Endodermal cell (in vitro differentiated cells): ENCODE results near the gene IQCN. TPM values are rescaled to one million over a fixed set of nuclear protein-coding genes. Genes with fewer than 3 reads are reported as not detected.

Experiments used
- DNase-seq: peaks from one replicate; pipeline ENCODE4 v3.0.0-alpha.2; 2017
- H3K27ac ChIP-seq: 2 replicates; pipeline ENCODE4 v1.5.1; 2013; ENCODE audit warnings: mild to moderate bottlenecking, low read depth, low read length, moderate library complexity
- H3K27me3 ChIP-seq: 2 replicates; pipeline ENCODE4 v1.6.1; 2013; ENCODE audit warnings: mild to moderate bottlenecking, low read length, moderate library complexity; ENCODE audit not compliant: insufficient read depth, control insufficient read depth, poor library complexity, severe bottlenecking
- H3K36me3 ChIP-seq: 2 replicates; pipeline ENCODE4 v1.7.0; 2013; ENCODE audit warnings: mild to moderate bottlenecking, low read length, moderate library complexity; ENCODE audit not compliant: control insufficient read depth, insufficient read depth
- H3K4me1 ChIP-seq: one replicate; pipeline ENCODE4 v1.7.0; 2013; ENCODE audit warnings: low read length; ENCODE audit not compliant: control insufficient read depth, insufficient read depth
- H3K4me3 ChIP-seq: 2 replicates; pipeline ENCODE4 v1.5.1; 2013; ENCODE audit warnings: mild to moderate bottlenecking, low read length, moderate library complexity
- H3K9ac ChIP-seq: 2 replicates; pipeline ENCODE4 v1.6.1; 2013; ENCODE audit warnings: mild to moderate bottlenecking, low read length, moderate library complexity; ENCODE audit not compliant: poor library complexity, severe bottlenecking; ENCODE audit errors: extremely low read depth
- H3K9me3 ChIP-seq: 2 replicates; pipeline ENCODE4 v1.6.1; 2013; ENCODE audit warnings: mild to moderate bottlenecking, low read length, moderate library complexity; ENCODE audit not compliant: control insufficient read depth
- H3K27ac Mint-ChIP-seq: 2 replicates; pipeline ENCODE4 v1.8.0; 2020; ENCODE audit warnings: mixed read lengths
- H3K27me3 Mint-ChIP-seq: 2 replicates; pipeline ENCODE4 v1.8.0; 2021; ENCODE audit warnings: mild to moderate bottlenecking, mixed read lengths; ENCODE audit not compliant: insufficient read depth
- H3K36me3 Mint-ChIP-seq: 2 replicates; pipeline ENCODE4 v1.8.0; 2020; ENCODE audit warnings: low read depth, mixed read lengths
- H3K4me1 Mint-ChIP-seq: 2 replicates; pipeline ENCODE4 v1.8.0; 2020; ENCODE audit warnings: mixed read lengths
- H3K4me3 Mint-ChIP-seq: 2 replicates; pipeline ENCODE4 v1.8.0; 2020; ENCODE audit warnings: mild to moderate bottlenecking, moderate library complexity, mixed read lengths
- H3K9me3 Mint-ChIP-seq: 2 replicates; pipeline ENCODE4 v1.8.0; 2020; ENCODE audit warnings: mild to moderate bottlenecking, mixed read lengths
- CTCF ChIP-seq: fragments of 200-600 bp; sonication (generic); conservative IDR thresholded peaks from 2 replicates; pipeline ENCODE4 v1.5.0; 2021; ENCODE audit warnings: antibody characterized with exemption, mild to moderate bottlenecking
- WGBS, 2 experiments: methylation state at CpG; one replicate each; pipeline versions ENCODE4 v1.1.5 to v1.1.7; 2013; ENCODE audit warnings: missing lambda C conversion rate in 2 of 2, mixed read lengths in 1 of 2; ENCODE audit not compliant: insufficient coverage in 1 of 2, insufficient read length in 1 of 2; 5-methylcytosine and 5-hydroxymethylcytosine counted together
- total RNA-seq, 2 donors: library from RNA; stranded (reverse); fragmentation: NEBNext Ultra II Directional in 1 of 2; extraction: Animal tissue kit (Norgen Biotek cat#: 25700) in 1 of 2; gene quantifications; 2 replicates in 1 of 2; 3 replicates in 1 of 2; pipeline ENCODE4 v1.2.1, GENCODE V29; 2021

The IQCN gene
- total RNA-seq, 2 donors from 2014 or later: 2.4 to 3.3 TPM

- no peaks in the 10 kb centered on the region for H3K9me3 ChIP-seq
- Mint-ChIP-seq H3K27me3 (peaks cover 28% of the 10 kb centered on the region), H3K36me3 (no peaks in the 10 kb centered on the region), H3K4me1 (peaks cover 7% of the 10 kb centered on the region), H3K27ac (no peak overlapping the region), H3K4me3 (peak overlapping the region; percentile 26), H3K9me3 (no peaks in the 10 kb centered on the region)
- TF ChIP-seq CTCF: no peak
- no peak overlapping the region for H3K27ac ChIP-seq
- H3K4me3 ChIP-seq: no peak overlapping the region
- WGBS, 2 experiments: 18% methylated on average over 33 of the region's 33 CpGs; no CpG with 5 or more reads in 1 of the 2 experiments
- no peaks in the 10 kb centered on the region for H3K36me3 ChIP-seq
- peaks cover 21% of the 10 kb centered on the region for H3K27me3 ChIP-seq
- H3K9ac ChIP-seq: no peak overlapping the region
- peak; percentile 99 for DNase-seq
- no peaks in the 10 kb centered on the region for H3K4me1 ChIP-seq
Measured at GRCh38 chr19:18220632-18221275, 53.5 kb downstream of the IQCN start.

GRCh38 chr19:18219911-18220631 lies 54.2 kb downstream of the IQCN start:
- peaks cover 14% of the 10 kb centered on the region for H3K27me3 ChIP-seq
- Mint-ChIP-seq H3K4me1 (peaks cover 7% of the 10 kb centered on the region), H3K4me3 (no peak overlapping the region), H3K27me3 (peaks cover 21% of the 10 kb centered on the region), H3K36me3 (no peaks in the 10 kb centered on the region), H3K9me3 (no peaks in the 10 kb centered on the region), H3K27ac (no peak overlapping the region)
- no peak for DNase-seq
- no peak overlapping the region for H3K27ac ChIP-seq
- no peak for TF ChIP-seq CTCF
- H3K9me3 ChIP-seq: no peaks in the 10 kb centered on the region
- no peak overlapping the region for H3K9ac ChIP-seq
- no peaks in the 10 kb centered on the region for H3K4me1 ChIP-seq
- H3K4me3 ChIP-seq: no peak overlapping the region
- H3K36me3 ChIP-seq: no peaks in the 10 kb centered on the region
- 86 to 93% methylated on average over 22 to 28 of the region's 28 CpGs for WGBS, 2 experiments

- 67% methylated on average over 3 of the region's 3 CpGs; no CpG with 5 or more reads in 1 of the 2 experiments for WGBS, 2 experiments
- Mint-ChIP-seq H3K9me3 (no peaks in the 10 kb centered on the region), H3K27ac (no peak overlapping the region), H3K27me3 (peaks cover 14% of the 10 kb centered on the region), H3K4me3 (no peak overlapping the region), H3K4me1 (peaks cover 3% of the 10 kb centered on the region), H3K36me3 (no peaks in the 10 kb centered on the region)
- TF ChIP-seq CTCF: no peak
- Histone ChIP-seq H3K4me1 (no peaks in the 10 kb centered on the region), H3K27ac (no peak overlapping the region), H3K9ac (no peak overlapping the region), H3K9me3 (no peaks in the 10 kb centered on the region), H3K36me3 (no peaks in the 10 kb centered on the region), H3K4me3 (no peak overlapping the region), H3K27me3 (peaks cover 9% of the 10 kb centered on the region)
- DNase-seq: no peak
Measured at GRCh38 chr19:18218600-18218999, 55.7 kb downstream of the IQCN start.
